ENCODE measurements around the gene FOLH1.
"Not testable (repeated sequence)": the region's sequence is repeated elsewhere in the genome, so short reads cannot be mapped to it uniquely, and the experiment has no call there.

Gene FOLH1

GRCh38 chr11:49174691-49175366 lies 33.6 kb downstream of the FOLH1 start:
- H3K4me3 ChIP-seq (ENCODE audit: low read length); H3K27me3 ChIP-seq (ENCODE audit: control insufficient read depth, insufficient read depth, low read length); H3K27ac ChIP-seq (ENCODE audit: low read length); H3K4me1 ChIP-seq (ENCODE audit: control insufficient read depth, low read depth, low read length); H3K9ac ChIP-seq (ENCODE audit: low read length); H3K36me3 ChIP-seq (ENCODE audit: control insufficient read depth, low read depth, low read length): not testable (repeated sequence)
- peaks cover 31% of the 10 kb centered on the region for H3K9me3 ChIP-seq (ENCODE audit: control insufficient read depth, low read depth, low read length)

GRCh38 chr11:49171613-49172012 lies 36.8 kb downstream of the FOLH1 start:
- not testable (repeated sequence) for H3K27ac ChIP-seq (ENCODE audit: low read length); H3K4me3 ChIP-seq (ENCODE audit: low read length); H3K9ac ChIP-seq (ENCODE audit: low read length); H3K36me3 ChIP-seq (ENCODE audit: control insufficient read depth, low read depth, low read length); H3K4me1 ChIP-seq (ENCODE audit: control insufficient read depth, low read depth, low read length); H3K27me3 ChIP-seq (ENCODE audit: control insufficient read depth, insufficient read depth, low read length)
- peaks cover 31% of the 10 kb centered on the region for H3K9me3 ChIP-seq (ENCODE audit: control insufficient read depth, low read depth, low read length)

GRCh38 chr11:49169579-49169978 lies 38.8 kb downstream of the FOLH1 start:
- H3K27ac ChIP-seq (ENCODE audit: low read length); H3K9ac ChIP-seq (ENCODE audit: low read length); H3K4me1 ChIP-seq (ENCODE audit: control insufficient read depth, low read depth, low read length); H3K36me3 ChIP-seq (ENCODE audit: control insufficient read depth, low read depth, low read length); H3K27me3 ChIP-seq (ENCODE audit: control insufficient read depth, insufficient read depth, low read length); H3K4me3 ChIP-seq (ENCODE audit: low read length): not testable (repeated sequence)
- H3K9me3 ChIP-seq (ENCODE audit: control insufficient read depth, low read depth, low read length): peaks cover 29% of the 10 kb centered on the region

GRCh38 chr11:49168992-49169391 lies 39.4 kb downstream of the FOLH1 start:
- H3K27ac ChIP-seq (ENCODE audit: low read length); H3K4me1 ChIP-seq (ENCODE audit: control insufficient read depth, low read depth, low read length); H3K27me3 ChIP-seq (ENCODE audit: control insufficient read depth, insufficient read depth, low read length); H3K9ac ChIP-seq (ENCODE audit: low read length); H3K4me3 ChIP-seq (ENCODE audit: low read length); H3K36me3 ChIP-seq (ENCODE audit: control insufficient read depth, low read depth, low read length): not testable (repeated sequence)
- peaks cover 28% of the 10 kb centered on the region for H3K9me3 ChIP-seq (ENCODE audit: control insufficient read depth, low read depth, low read length)

DNA sequence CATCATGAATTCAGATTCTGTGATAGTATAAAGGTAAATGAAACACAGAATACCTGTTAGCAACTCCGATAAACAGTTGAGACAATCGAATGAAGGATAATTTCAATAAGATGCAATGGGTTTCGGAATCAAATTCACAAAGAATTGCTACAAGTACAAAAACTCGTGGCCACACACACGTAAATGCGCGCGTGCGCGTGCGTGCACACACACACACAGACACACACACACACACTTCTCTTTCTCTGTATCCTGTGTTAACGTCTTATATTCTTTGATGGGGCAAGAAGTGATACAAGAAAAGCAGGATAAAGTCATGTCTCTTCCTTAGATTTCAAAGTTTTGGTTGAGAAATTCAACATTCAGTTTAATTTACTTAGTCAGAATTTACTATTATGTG lies 57.2 kb downstream of the FOLH1 start:
- no peaks in the 10 kb centered on the region for H3K36me3 ChIP-seq (ENCODE audit: control insufficient read depth, low read depth, low read length)
- H3K9ac ChIP-seq (ENCODE audit: low read length): no peak overlapping the region
- no peak overlapping the region for H3K4me3 ChIP-seq (ENCODE audit: low read length)
- no peak overlapping the region for H3K27ac ChIP-seq (ENCODE audit: low read length)
- H3K9me3 ChIP-seq (ENCODE audit: control insufficient read depth, low read depth, low read length): peaks cover 37% of the 10 kb centered on the region
- H3K27me3 ChIP-seq (ENCODE audit: control insufficient read depth, insufficient read depth, low read length): no peaks in the 10 kb centered on the region
- no peaks in the 10 kb centered on the region for H3K4me1 ChIP-seq (ENCODE audit: control insufficient read depth, low read depth, low read length)

- peaks cover 25% of the 10 kb centered on the region for H3K9me3 ChIP-seq (ENCODE audit: control insufficient read depth, low read depth, low read length)
- not testable (repeated sequence) for H3K9ac ChIP-seq (ENCODE audit: low read length); H3K27ac ChIP-seq (ENCODE audit: low read length); H3K4me3 ChIP-seq (ENCODE audit: low read length); H3K36me3 ChIP-seq (ENCODE audit: control insufficient read depth, low read depth, low read length); H3K4me1 ChIP-seq (ENCODE audit: control insufficient read depth, low read depth, low read length); H3K27me3 ChIP-seq (ENCODE audit: control insufficient read depth, insufficient read depth, low read length)
Observed at GRCh38 chr11:49102356-49102755, 106.0 kb downstream of the FOLH1 start.

All from iPS-18a (cell line).